ENCODE data around the gene EDIL3. TPM values are rescaled to one million over a fixed set of nuclear protein-coding genes. Genes with fewer than 3 reads are reported as not detected.
A peak's percentile ranks its signal among the peaks of the same experiment; 100 is the strongest.

The EDIL3 gene
- total RNA-seq, 6 experiments from 2014 or later, result 3.0 to 52.7 (median 47.5) TPM

GRCh38 chr5:83922699-83923098 is 462.0 kb downstream of the EDIL3 start:
- no peak for DNase-seq
- Mint-ChIP-seq H3K4me3 (no peak overlapping the region), H3K27ac (no peak overlapping the region), H3K9me3 (peaks cover 9% of the 10 kb centered on the region), H3K27me3 (ENCODE audit: insufficient read depth) (peaks cover 2% of the 10 kb centered on the region; the same call in 1 of the 2 replicates), H3K4me1 (ENCODE audit: low read depth) (peaks cover 52% of the 10 kb centered on the region; the same call in 1 of the 2 replicates), H3K36me3 (ENCODE audit: low read depth) (no peaks in the 10 kb centered on the region)
- no peak for TF ChIP-seq CTCF (IDR thresholded peaks at IDR 0.05)

- H3K4me3 Mint-ChIP-seq, result no peak overlapping the region
- H3K9me3 Mint-ChIP-seq, result peaks cover 14% of the 10 kb centered on the region
- H3K36me3 Mint-ChIP-seq (ENCODE audit: low read depth), result no peaks in the 10 kb centered on the region
- no peaks in the 10 kb centered on the region for H3K27me3 Mint-ChIP-seq (ENCODE audit: insufficient read depth)
- no peak for DNase-seq
- peaks cover 43% of the 10 kb centered on the region; the same call in 1 of the 2 replicates for H3K4me1 Mint-ChIP-seq (ENCODE audit: low read depth)
- no peak for TF ChIP-seq CTCF (IDR thresholded peaks at IDR 0.05)
- no peak overlapping the region for H3K27ac Mint-ChIP-seq
These were observed 462.9 kb downstream of the EDIL3 start for GRCh38 chr5:83921666-83922193.

GRCh38 chr5:83919071-83920041 is 465.3 kb downstream of the EDIL3 start:
- peaks cover 34% of the 10 kb centered on the region; the same call in 1 of the 2 replicates for H3K4me1 Mint-ChIP-seq (ENCODE audit: low read depth)

GRCh38 chr5:83917261-83917908 is 467.3 kb downstream of the EDIL3 start:
- no peaks in the 10 kb centered on the region for H3K27me3 Mint-ChIP-seq (ENCODE audit: insufficient read depth)
- H3K4me3 Mint-ChIP-seq, result no peak overlapping the region
- peaks cover 28% of the 10 kb centered on the region; the same call in 1 of the 2 replicates for H3K4me1 Mint-ChIP-seq (ENCODE audit: low read depth)
- no peak overlapping the region; the same call in 1 of the 2 replicates for H3K27ac Mint-ChIP-seq
- peaks cover 9% of the 10 kb centered on the region for H3K9me3 Mint-ChIP-seq
- no peak for DNase-seq
- TF ChIP-seq CTCF (IDR thresholded peaks at IDR 0.05), result no peak
- H3K36me3 Mint-ChIP-seq (ENCODE audit: low read depth), result no peaks in the 10 kb centered on the region

More at GRCh38 chr5:83919071-83920041, 465.3 kb downstream of the EDIL3 start:
- Mint-ChIP-seq H3K4me3 (no peak overlapping the region; the same call in 1 of the 2 replicates), H3K9me3 (peaks cover 9% of the 10 kb centered on the region), H3K27ac (peak overlapping the region; percentile 30; the same call in 1 of the 2 replicates), H3K27me3 (ENCODE audit: insufficient read depth) (no peaks in the 10 kb centered on the region), H3K36me3 (ENCODE audit: low read depth) (no peaks in the 10 kb centered on the region)
- no peak for TF ChIP-seq CTCF (IDR thresholded peaks at IDR 0.05)
- DNase-seq, result no peak

- H3K4me3 Mint-ChIP-seq, result no peak overlapping the region
- peaks cover 28% of the 10 kb centered on the region; the same call in 1 of the 2 replicates for H3K4me1 Mint-ChIP-seq (ENCODE audit: low read depth)
- TF ChIP-seq CTCF (IDR thresholded peaks at IDR 0.05), result no peak
- no peak overlapping the region for H3K27ac Mint-ChIP-seq
- no peaks in the 10 kb centered on the region for H3K36me3 Mint-ChIP-seq (ENCODE audit: low read depth)
- H3K27me3 Mint-ChIP-seq (ENCODE audit: insufficient read depth), result no peaks in the 10 kb centered on the region
- no peak for DNase-seq
- peaks cover 5% of the 10 kb centered on the region; the same call in 1 of the 2 replicates for H3K9me3 Mint-ChIP-seq
These were observed 469.8 kb downstream of the EDIL3 start for GRCh38 chr5:83914662-83915418.

Measured in HFFc6 (cell line).